Measurements from ENCODE around the gene CPT1C. TPM values are rescaled to one million over a fixed set of nuclear protein-coding genes. Genes with fewer than 3 reads are reported as not detected.

Gene CPT1C
- 3.1 and 3.9 TPM in 2 replicates for total RNA-seq

- Mint-ChIP-seq H3K27me3 (ENCODE audit: insufficient read depth) (peaks cover 14% of the 10 kb centered on the region), H3K36me3 (ENCODE audit: low read depth) (peaks cover 19% of the 10 kb centered on the region), H3K4me1 (ENCODE audit: low read depth) (peaks cover 19% of the 10 kb centered on the region), H3K9me3 (no peaks in the 10 kb centered on the region), H3K4me3 (peak within 1 kb of the TSS; percentile 77), H3K27ac (peak within 1 kb of the TSS; percentile 70)
- DNase-seq (ENCODE audit: low spot score) = no peak
- intact Hi-C loops (cut with micrococcal nuclease) = no loop called here
These were observed at the start of gene CPT1C for GRCh38 chr19:49690656-49691242. TSS of gene CPT1C (plus strand) at chr19:49691116. CDS start at chr19:49692253, 1,137 bp downstream.

- peaks cover 13% of the 10 kb centered on the region for H3K36me3 Mint-ChIP-seq (ENCODE audit: low read depth)
- H3K27me3 Mint-ChIP-seq (ENCODE audit: insufficient read depth) = no peaks in the 10 kb centered on the region
- peak within 1 kb of the TSS; percentile 99 for H3K27ac Mint-ChIP-seq
- intact Hi-C loops (cut with micrococcal nuclease) = loop anchor here (1.0 to 10.0 kb wide), 10 partner anchors 23 to 1280 kb away; partner anchors contain the start of genes AKT1S1, BCL2L12, DBP and IRF3
- H3K4me3 Mint-ChIP-seq = peak within 1 kb of the TSS; percentile 94
- H3K9me3 Mint-ChIP-seq = no peaks in the 10 kb centered on the region
- DNase-seq (ENCODE audit: low spot score) = peak; percentile 100
- peaks cover 55% of the 10 kb centered on the region for H3K4me1 Mint-ChIP-seq (ENCODE audit: low read depth)
These were observed 49.0 kb upstream of the CPT1C start, which contains the start of gene SCAF1 for GRCh38 chr19:49641688-49642491. TSS of gene SCAF1 (plus strand) at chr19:49642209. CDS start at chr19:49645027, 2,818 bp downstream.

GRCh38 chr19:49642492-49643035 lies 48.4 kb upstream of the CPT1C start:
- peak overlapping the region; percentile 90 for H3K27ac Mint-ChIP-seq
- peaks cover 16% of the 10 kb centered on the region for H3K36me3 Mint-ChIP-seq (ENCODE audit: low read depth)
- no peak for DNase-seq (ENCODE audit: low spot score)
- H3K4me3 Mint-ChIP-seq = peak overlapping the region; percentile 94
- H3K9me3 Mint-ChIP-seq = no peaks in the 10 kb centered on the region
- H3K27me3 Mint-ChIP-seq (ENCODE audit: insufficient read depth) = no peaks in the 10 kb centered on the region
- intact Hi-C loops (cut with micrococcal nuclease) = loop anchor here (1.0 to 10.0 kb wide), 6 partner anchors 23 to 1280 kb away; partner anchors contain the start of genes BCL2L12, IRF3, MAMSTR and PNKP
- H3K4me1 Mint-ChIP-seq (ENCODE audit: low read depth) = peaks cover 54% of the 10 kb centered on the region

- peaks cover 16% of the 10 kb centered on the region for H3K36me3 Mint-ChIP-seq (ENCODE audit: low read depth)
- DNase-seq (ENCODE audit: low spot score) = no peak
- peak overlapping the region; percentile 94 for H3K4me3 Mint-ChIP-seq
- intact Hi-C loops (cut with micrococcal nuclease) = loop anchor here (5.0 to 10.0 kb wide), 3 partner anchors 929 to 1281 kb away; partner anchors contain the start of genes MAMSTR, SYNGR4 and TMEM143
- no peaks in the 10 kb centered on the region for H3K27me3 Mint-ChIP-seq (ENCODE audit: insufficient read depth)
- peaks cover 46% of the 10 kb centered on the region for H3K4me1 Mint-ChIP-seq (ENCODE audit: low read depth)
- H3K9me3 Mint-ChIP-seq = no peaks in the 10 kb centered on the region
- peak overlapping the region; percentile 79 for H3K27ac Mint-ChIP-seq
These were observed 47.5 kb upstream of the CPT1C start for GRCh38 chr19:49643466-49643865.

- Mint-ChIP-seq H3K27ac (no peak overlapping the region), H3K4me1 (ENCODE audit: low read depth) (peaks cover 32% of the 10 kb centered on the region), H3K4me3 (no peak overlapping the region), H3K27me3 (ENCODE audit: insufficient read depth) (no peaks in the 10 kb centered on the region), H3K36me3 (ENCODE audit: low read depth) (peaks cover 23% of the 10 kb centered on the region), H3K9me3 (no peaks in the 10 kb centered on the region)
- intact Hi-C loops (cut with micrococcal nuclease) = loop anchor here (10.0 kb wide), 1 partner anchor 931 kb away; the partner anchor contains the start of gene MAMSTR
- no peak for DNase-seq (ENCODE audit: low spot score)
These were observed 45.3 kb upstream of the CPT1C start for GRCh38 chr19:49645592-49645991.

GRCh38 chr19:49645995-49646394 lies 44.9 kb upstream of the CPT1C start:
- H3K9me3 Mint-ChIP-seq = no peaks in the 10 kb centered on the region
- no peak overlapping the region for H3K4me3 Mint-ChIP-seq
- intact Hi-C loops (cut with micrococcal nuclease) = loop anchor here (10.0 kb wide), 1 partner anchor 931 kb away; the partner anchor contains the start of gene MAMSTR
- H3K36me3 Mint-ChIP-seq (ENCODE audit: low read depth) = peaks cover 24% of the 10 kb centered on the region
- DNase-seq (ENCODE audit: low spot score) = no peak
- H3K27ac Mint-ChIP-seq = no peak overlapping the region
- H3K27me3 Mint-ChIP-seq (ENCODE audit: insufficient read depth) = no peaks in the 10 kb centered on the region
- peaks cover 28% of the 10 kb centered on the region for H3K4me1 Mint-ChIP-seq (ENCODE audit: low read depth)

- no peaks in the 10 kb centered on the region for H3K27me3 Mint-ChIP-seq (ENCODE audit: insufficient read depth)
These were observed 44.3 kb upstream of the CPT1C start for GRCh38 chr19:49646586-49646985.

GRCh38 chr19:49651029-49651819 lies 39.7 kb upstream of the CPT1C start:
- Mint-ChIP-seq H3K36me3 (ENCODE audit: low read depth) (peaks cover 26% of the 10 kb centered on the region), H3K27me3 (ENCODE audit: insufficient read depth) (no peaks in the 10 kb centered on the region), H3K27ac (no peak overlapping the region), H3K4me3 (no peak overlapping the region), H3K9me3 (no peaks in the 10 kb centered on the region), H3K4me1 (ENCODE audit: low read depth) (no peaks in the 10 kb centered on the region)
- no peak for DNase-seq (ENCODE audit: low spot score)
- intact Hi-C loops (cut with micrococcal nuclease) = no loop called here

More at GRCh38 chr19:49646586-49646985, 44.3 kb upstream of the CPT1C start:
- Mint-ChIP-seq H3K36me3 (ENCODE audit: low read depth) (peaks cover 25% of the 10 kb centered on the region), H3K9me3 (no peaks in the 10 kb centered on the region), H3K27ac (no peak overlapping the region), H3K4me1 (ENCODE audit: low read depth) (peaks cover 26% of the 10 kb centered on the region), H3K4me3 (no peak overlapping the region)
- intact Hi-C loops (cut with micrococcal nuclease) = loop anchor here (10.0 kb wide), 1 partner anchor 932 kb away; the partner anchor contains the start of gene MAMSTR
- no peak for DNase-seq (ENCODE audit: low spot score)

- intact Hi-C loops (cut with micrococcal nuclease) = no loop called here
- Mint-ChIP-seq H3K27ac (no peak overlapping the region), H3K4me1 (ENCODE audit: low read depth) (no peaks in the 10 kb centered on the region), H3K9me3 (no peaks in the 10 kb centered on the region), H3K36me3 (ENCODE audit: low read depth) (peaks cover 28% of the 10 kb centered on the region), H3K27me3 (ENCODE audit: insufficient read depth) (no peaks in the 10 kb centered on the region), H3K4me3 (no peak overlapping the region)
- no peak for DNase-seq (ENCODE audit: low spot score)
These were observed 38.9 kb upstream of the CPT1C start for GRCh38 chr19:49651820-49652550.

GRCh38 chr19:49652551-49653465 lies 38.1 kb upstream of the CPT1C start:
- DNase-seq (ENCODE audit: low spot score) = no peak
- no peaks in the 10 kb centered on the region for H3K4me1 Mint-ChIP-seq (ENCODE audit: low read depth)
- H3K4me3 Mint-ChIP-seq = no peak overlapping the region
- no peaks in the 10 kb centered on the region for H3K27me3 Mint-ChIP-seq (ENCODE audit: insufficient read depth)
- H3K36me3 Mint-ChIP-seq (ENCODE audit: low read depth) = peaks cover 32% of the 10 kb centered on the region
- H3K9me3 Mint-ChIP-seq = no peaks in the 10 kb centered on the region
- H3K27ac Mint-ChIP-seq = no peak overlapping the region
- intact Hi-C loops (cut with micrococcal nuclease) = no loop called here

- Mint-ChIP-seq H3K36me3 (ENCODE audit: low read depth) (peaks cover 32% of the 10 kb centered on the region), H3K9me3 (no peaks in the 10 kb centered on the region)
These were observed 37.5 kb upstream of the CPT1C start for GRCh38 chr19:49653466-49653806.

More at GRCh38 chr19:49653466-49653806, 37.5 kb upstream of the CPT1C start:
- H3K27ac Mint-ChIP-seq = no peak overlapping the region
- H3K4me3 Mint-ChIP-seq = no peak overlapping the region
- no peaks in the 10 kb centered on the region for H3K27me3 Mint-ChIP-seq (ENCODE audit: insufficient read depth)
- DNase-seq (ENCODE audit: low spot score) = no peak
- intact Hi-C loops (cut with micrococcal nuclease) = no loop called here
- no peaks in the 10 kb centered on the region for H3K4me1 Mint-ChIP-seq (ENCODE audit: low read depth)
